Heart left ventricle (tissue), 16 donors: ENCODE data around the gene GAL3ST1. TPM values are rescaled to one million over a fixed set of nuclear protein-coding genes. Genes with fewer than 3 reads are reported as not detected.
A peak's percentile ranks its signal among the peaks of the same experiment; 100 is the strongest.

ENCODE experiments used
- ATAC-seq, 4 donors: fragments of 200-7000 bp; cut with Tn5 transposase; one replicate each; pipeline ENCODE4 v1.9.1; 2020 to 2022; ENCODE audit warnings: moderate library complexity in 4 of 4, mild to moderate bottlenecking in 3 of 4, moderate number of reproducible peaks in 1 of 4
- DNase-seq, 5 donors: peaks; one replicate each; pipeline ENCODE4 v3.0.0-alpha.2; 2020
- H3K27ac ChIP-seq, 12 donors: fragments of 200-600 bp; sonication (generic) in 4 of 12; one replicate each; pipeline versions ENCODE4 v1.5.0 to v1.8.0; 2016 to 2022; ENCODE audit warnings: mild to moderate bottlenecking in 2 of 12
- H3K27me3 ChIP-seq, 9 donors: fragments of 200-600 bp; sonication (generic) in 2 of 9; one replicate each; pipeline versions ENCODE4 v1.5.1 to v1.8.0; 2016 to 2022; ENCODE audit warnings: mild to moderate bottlenecking in 3 of 9
- H3K36me3 ChIP-seq, 9 donors: fragments of 200-600 bp; sonication (generic) in 2 of 9; one replicate each; pipeline versions ENCODE4 v1.5.0 to v1.8.0; 2018 to 2022; ENCODE audit warnings: mild to moderate bottlenecking in 2 of 9
- H3K4me1 ChIP-seq, 12 donors: fragments of 200-600 bp; sonication (generic) in 4 of 12; one replicate each; pipeline versions ENCODE4 v1.5.0 to v1.8.0; 2016 to 2022; ENCODE audit warnings: mild to moderate bottlenecking in 3 of 12
- H3K4me3 ChIP-seq, 12 donors: fragments of 200-600 bp; sonication (generic) in 4 of 12; one replicate each; pipeline versions ENCODE4 v1.5.0 to v1.8.0; 2017 to 2022; ENCODE audit warnings: mild to moderate bottlenecking in 9 of 12, moderate library complexity in 4 of 12
- H3K9me3 ChIP-seq, 12 donors: fragments of 200-600 bp; sonication (generic) in 4 of 12; one replicate each; pipeline versions ENCODE4 v1.5.0 to v1.8.0; 2016 to 2022; ENCODE audit warnings: mild to moderate bottlenecking in 1 of 12
- CTCF ChIP-seq, 12 donors: fragments of 200-600 bp; sonication (generic) in 4 of 12; IDR thresholded peaks; one replicate each; pipeline versions ENCODE4 v1.5.0 to v1.8.0; 2018 to 2022; ENCODE audit warnings: antibody characterized with exemption in 12 of 12, mild to moderate bottlenecking in 5 of 12
- POLR2A ChIP-seq, 2 donors: fragments of 450-650 bp; IDR thresholded peaks; one replicate each; pipeline ENCODE4 v1.6.1; 2017; ENCODE audit warnings: antibody characterized with exemption in 2 of 2, mild to moderate bottlenecking in 2 of 2, moderate library complexity in 2 of 2
- WGBS, 4 donors: extraction: QIAGEN DNeasy Blood & Tissue Kit in 2 of 4; methylation state at CpG; one replicate each; pipeline versions ENCODE4 v1.1.5 to v1.1.7; 2013 to 2018; 5-methylcytosine and 5-hydroxymethylcytosine counted together
- intact Hi-C, 10 donors: fragments of 100-400 bp; cut with DNase I; formaldehyde crosslinking; loops; one replicate each; pipeline versions ENCODE4 v1.11.1 to v1.14.2; 2022
- polyA plus RNA-seq, 2 donors: library from polyadenylated mRNA; stranded (reverse); fragments of 200-250 nt; gene quantifications; one replicate each; pipeline ENCODE4 v1.2.3, GENCODE V29; 2013
- total RNA-seq, 9 donors: library from RNA; depleted of rRNA in 2 of 9; stranded (reverse); fragments of >200 nt in 2 of 9; fragmentation: NEBNext Ultra II Directional in 3 of 9; extraction: Animal tissue kit (Norgen Biotek cat#: 25700) in 3 of 9; gene quantifications; one replicate each; pipeline versions ENCODE4 v1.1.0 to v1.2.4, GENCODE V29; 2016 to 2023
- donor health status: ischemic (EF 13 %, LVEDD 7.1; RV severe dilation, severe dysfunction).
- donor health status: healthy with polysubstance abuse.
- donor health status: DM: no; HTN: yes; CAD: no.
- donor health status: DM: no; HTN: no; CAD: no.
- donor health status: ischemic (EF 25% LVEDD 6.9; RV normal size, moderate dysfunction).
- donor health status: ischemic (EF 25% LVEDD 5.7; RV mildly dilated, moderate dysfunction).
- donor health status: healthy.
- donor health status: DM: yes; HTN: yes; CAD: no.
- donor health status: ischemic (EF 35%, LVEDD 5.7; RV mildly dilated, moderate dysfunction).
- donor health status: nonischemic (EF 11% LVEDD 7.7; RV severe dilation, severe dysfunction).
- donor health status: DM: yes; HTN: yes; CAD: no.
- donor health status: PGD.
- donor health status: ischemic (EF 29% LVEDD 5.4; RV normal size, mild dysfunction).
- donor health status: nonischemic (EF 23%, LVEDD 6.1; RV moderate dilation, normal function).

GAL3ST1 gene
- total and polyA plus RNA-seq, 11 donors = 0.14 to 1.1 (median 0.28) TPM; not detected in 5

- TF ChIP-seq CTCF (IDR thresholded peaks at IDR 0.05) (no peak), POLR2A (IDR thresholded peaks at IDR 0.05) (no peak)
- peak overlapping the region in 11 of 12 donors; percentile 49 to 89 (median 76) for H3K27ac ChIP-seq
- no peaks in the 10 kb centered on the region for H3K27me3 ChIP-seq
- peaks cover 0 to 39% (median 15%) of the 10 kb centered on the region in 9 donors for H3K36me3 ChIP-seq
- peaks cover 0 to 58% (median 34%) of the 10 kb centered on the region in 12 donors for H3K4me1 ChIP-seq
- WGBS, 4 donors = 60 to 70% (median 62%) methylated on average over 17 of the region's 17 CpGs
- DNase-seq = peak in 4 of 5 donors; percentile 56 to 66 (median 58)
- H3K4me3 ChIP-seq = peak overlapping the region in 9 of 12 donors; percentile 2 to 76 (median 16)
- ATAC-seq = peak; percentile 12 to 68 (median 68)
- intact Hi-C loops = loop anchor here in 4 of 10 donors (10.0 kb wide), 3 partner anchors 185 to 885 kb away; partner anchors contain the start of genes MTFP1 (in 2 of the 4), PIK3IP1 (in 1 of the 4) and SFI1 (in 1 of the 4)
- no peaks in the 10 kb centered on the region for H3K9me3 ChIP-seq
Observed at GRCh38 chr22:30609260-30610185, 35.1 kb upstream of the GAL3ST1 start.

- ATAC-seq = no peak
- TF ChIP-seq CTCF (IDR thresholded peaks at IDR 0.05) = no peak
- TF ChIP-seq POLR2A (IDR thresholded peaks at IDR 0.05) = no peak
- intact Hi-C loops = loop anchor here in 4 of 10 donors (10.0 kb wide), 3 partner anchors 183 to 887 kb away; partner anchors contain the start of genes MTFP1 (in 2 of the 4), PIK3IP1 (in 1 of the 4) and SFI1 (in 1 of the 4)
- Histone ChIP-seq H3K4me1 (peaks cover 0 to 58% (median 34%) of the 10 kb centered on the region in 12 donors), H3K4me3 (peak overlapping the region in 10 of 12 donors; percentile 48 to 80 (median 68)), H3K27me3 (no peaks in the 10 kb centered on the region), H3K27ac (peak overlapping the region in 11 of 12 donors; percentile 70 to 89 (median 81)), H3K36me3 (peaks cover 0 to 23% (median 5%) of the 10 kb centered on the region in 9 donors), H3K9me3 (no peaks in the 10 kb centered on the region)
- WGBS, 4 donors = 69 to 79% (median 75%) methylated on average over 7 of the region's 7 CpGs
- no peak for DNase-seq
Observed at GRCh38 chr22:30607939-30608338, 33.5 kb upstream of the GAL3ST1 start.

- WGBS, 4 donors = 69 to 81% (median 76%) methylated on average over 7 of the region's 7 CpGs
- ATAC-seq (no peak), DNase-seq (no peak)
- Histone ChIP-seq H3K9me3 (no peaks in the 10 kb centered on the region), H3K36me3 (peaks cover 0 to 18% (median 4%) of the 10 kb centered on the region in 9 donors), H3K27ac (peak overlapping the region; percentile 45 to 89 (median 80)), H3K27me3 (no peaks in the 10 kb centered on the region), H3K4me3 (peak overlapping the region; percentile 30 to 80 (median 66)), H3K4me1 (peaks cover 0 to 58% (median 34%) of the 10 kb centered on the region in 12 donors)
- intact Hi-C loops = loop anchor here in 4 of 10 donors (10.0 kb wide), 3 partner anchors 183 to 887 kb away; partner anchors contain the start of genes MTFP1 (in 2 of the 4), PIK3IP1 (in 1 of the 4) and SFI1 (in 1 of the 4)
- TF ChIP-seq CTCF (IDR thresholded peaks at IDR 0.05) = no peak
Observed at GRCh38 chr22:30607300-30607930, 33.0 kb upstream of the GAL3ST1 start.
